Tibial nerve (tissue), 4 donors: Measurements from ENCODE around the gene CPNE6. TPM values are rescaled to one million over a fixed set of nuclear protein-coding genes. Genes with fewer than 3 reads are reported as not detected.
A peak's percentile ranks its signal among the peaks of the same experiment; 100 is the strongest.

Experiments used
- DNase-seq, 2 donors: peaks; one replicate each; pipeline ENCODE4 v3.0.0-alpha.2; 2019; ENCODE audit warnings: low spot score in 2 of 2
- H3K27ac ChIP-seq, 4 donors: fragments of 200-600 bp; sonication (generic) in 3 of 4; one replicate each; pipeline ENCODE4 v1.5.1; 2017 to 2019; ENCODE audit warnings: mild to moderate bottlenecking in 1 of 4
- H3K27me3 ChIP-seq, 2 donors: fragments of 200-600 bp; sonication (generic) in 1 of 2; one replicate each; pipeline versions ENCODE4 v1.5.1 to v1.6.0; 2017 to 2019
- H3K36me3 ChIP-seq, 3 donors: fragments of 200-600 bp; sonication (generic); one replicate each; pipeline ENCODE4 v1.5.1; 2018 to 2019
- H3K4me1 ChIP-seq, 4 donors: fragments of 200-600 bp; sonication (generic) in 3 of 4; one replicate each; pipeline ENCODE4 v1.5.1; 2017 to 2019
- H3K4me3 ChIP-seq, 4 donors: fragments of 200-600 bp; sonication (generic) in 3 of 4; one replicate each; pipeline ENCODE4 v1.5.1; 2017 to 2019; ENCODE audit warnings: mild to moderate bottlenecking in 1 of 4, moderate library complexity in 1 of 4
- H3K9me3 ChIP-seq, 4 donors: fragments of 200-600 bp; sonication (generic) in 3 of 4; one replicate each; pipeline ENCODE4 v1.5.1; 2017 to 2019
- EP300 ChIP-seq, 2 donors: sonication (generic); formaldehyde crosslinking; IDR thresholded peaks; one replicate each; pipeline ENCODE4 v1.6.1; 2017; ENCODE audit warnings: antibody characterized with exemption in 2 of 2, mild to moderate bottlenecking in 1 of 2
- POLR2A ChIP-seq, 2 donors: fragments of 450-650 bp; IDR thresholded peaks; one replicate each; pipeline ENCODE4 v1.6.1; 2017; ENCODE audit warnings: antibody characterized with exemption in 2 of 2, mild to moderate bottlenecking in 2 of 2, moderate library complexity in 2 of 2
- WGBS, 2 donors: methylation state at CpG; one replicate each; pipeline ENCODE4 v1.1.5; 2018; 5-methylcytosine and 5-hydroxymethylcytosine counted together
- total RNA-seq, 4 donors: library from RNA; depleted of rRNA; stranded (reverse); fragments of >200 nt; gene quantifications; one replicate each; pipeline ENCODE4 v1.1.0, GENCODE V29; 2016
- TF ChIP-seq, protein P1 (sequence below), 5 experiments: fragments of 200-600 bp in 3 of 5; fragments of 450-650 bp in 2 of 5; sonication (generic) in 3 of 5; IDR thresholded peaks; one replicate each; pipeline ENCODE4 v1.5.1; 2016 to 2019; ENCODE audit warnings: antibody characterized with exemption in 5 of 5, mild to moderate bottlenecking in 3 of 5, moderate library complexity in 2 of 5

CPNE6 gene
- total RNA-seq, 4 donors from 2014 or later = not detected

- Histone ChIP-seq H3K4me3 (peak overlapping the region; percentile 46 to 81 (median 76)), H3K4me1 (peaks cover 4 to 23% (median 11%) of the 10 kb centered on the region in 4 donors), H3K36me3 (peaks cover 0 to 24% (median 18%) of the 10 kb centered on the region in 3 donors), H3K27me3 (no peaks in the 10 kb centered on the region), H3K27ac (peak overlapping the region; percentile 99 to 100 (median 99)), H3K9me3 (no peaks in the 10 kb centered on the region)
- TF ChIP-seq EP300 (IDR thresholded peaks at IDR 0.05) (peak; percentile 37 to 50), POLR2A (IDR thresholded peaks at IDR 0.05) (peak in 1 of 2 donors; percentile 10)
- TF ChIP-seq, protein P1, sequence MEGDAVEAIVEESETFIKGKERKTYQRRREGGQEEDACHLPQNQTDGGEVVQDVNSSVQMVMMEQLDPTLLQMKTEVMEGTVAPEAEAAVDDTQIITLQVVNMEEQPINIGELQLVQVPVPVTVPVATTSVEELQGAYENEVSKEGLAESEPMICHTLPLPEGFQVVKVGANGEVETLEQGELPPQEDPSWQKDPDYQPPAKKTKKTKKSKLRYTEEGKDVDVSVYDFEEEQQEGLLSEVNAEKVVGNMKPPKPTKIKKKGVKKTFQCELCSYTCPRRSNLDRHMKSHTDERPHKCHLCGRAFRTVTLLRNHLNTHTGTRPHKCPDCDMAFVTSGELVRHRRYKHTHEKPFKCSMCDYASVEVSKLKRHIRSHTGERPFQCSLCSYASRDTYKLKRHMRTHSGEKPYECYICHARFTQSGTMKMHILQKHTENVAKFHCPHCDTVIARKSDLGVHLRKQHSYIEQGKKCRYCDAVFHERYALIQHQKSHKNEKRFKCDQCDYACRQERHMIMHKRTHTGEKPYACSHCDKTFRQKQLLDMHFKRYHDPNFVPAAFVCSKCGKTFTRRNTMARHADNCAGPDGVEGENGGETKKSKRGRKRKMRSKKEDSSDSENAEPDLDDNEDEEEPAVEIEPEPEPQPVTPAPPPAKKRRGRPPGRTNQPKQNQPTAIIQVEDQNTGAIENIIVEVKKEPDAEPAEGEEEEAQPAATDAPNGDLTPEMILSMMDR (IDR thresholded peaks at IDR 0.05) = peak in 1 of 5 experiments; percentile 10
- peak; percentile 71 to 74 for DNase-seq
- 0 to 1% methylated on average over 37 of the region's 42 CpGs for WGBS, 2 donors
Observed at GRCh38 chr14:24113801-24114531, 42.6 kb downstream of the CPNE6 start.

- Histone ChIP-seq H3K9me3 (no peaks in the 10 kb centered on the region), H3K4me3 (peak within 1 kb of the TSS; percentile 46 to 81 (median 76)), H3K4me1 (peaks cover 4 to 19% (median 11%) of the 10 kb centered on the region in 4 donors), H3K27me3 (no peaks in the 10 kb centered on the region), H3K27ac (peak within 1 kb of the TSS; percentile 99 to 100 (median 99)), H3K36me3 (peaks cover 0 to 32% (median 25%) of the 10 kb centered on the region in 3 donors)
- 1% methylated on average over 54 to 57 of the region's 65 CpGs for WGBS, 2 donors
- TF ChIP-seq POLR2A (IDR thresholded peaks at IDR 0.05) (peak in 1 of 2 donors; percentile 53), EP300 (IDR thresholded peaks at IDR 0.05) (peak; percentile 92 to 99)
- TF ChIP-seq, protein P1 (IDR thresholded peaks at IDR 0.05) = peak in 2 of 5 experiments; percentile 46 to 63
- DNase-seq = peak; percentile 97 to 98
Observed at GRCh38 chr14:24114532-24115421, 43.4 kb downstream of the CPNE6 start, which contains the start of the genes DCAF11 and NRL. TSS of gene DCAF11 (plus strand) at chr14:24114777. CDS start at chr14:24115595, 818 bp downstream. TSS of gene NRL (minus strand) at chr14:24114949. CDS start at chr14:24082848, 32,101 bp downstream.

DNA sequence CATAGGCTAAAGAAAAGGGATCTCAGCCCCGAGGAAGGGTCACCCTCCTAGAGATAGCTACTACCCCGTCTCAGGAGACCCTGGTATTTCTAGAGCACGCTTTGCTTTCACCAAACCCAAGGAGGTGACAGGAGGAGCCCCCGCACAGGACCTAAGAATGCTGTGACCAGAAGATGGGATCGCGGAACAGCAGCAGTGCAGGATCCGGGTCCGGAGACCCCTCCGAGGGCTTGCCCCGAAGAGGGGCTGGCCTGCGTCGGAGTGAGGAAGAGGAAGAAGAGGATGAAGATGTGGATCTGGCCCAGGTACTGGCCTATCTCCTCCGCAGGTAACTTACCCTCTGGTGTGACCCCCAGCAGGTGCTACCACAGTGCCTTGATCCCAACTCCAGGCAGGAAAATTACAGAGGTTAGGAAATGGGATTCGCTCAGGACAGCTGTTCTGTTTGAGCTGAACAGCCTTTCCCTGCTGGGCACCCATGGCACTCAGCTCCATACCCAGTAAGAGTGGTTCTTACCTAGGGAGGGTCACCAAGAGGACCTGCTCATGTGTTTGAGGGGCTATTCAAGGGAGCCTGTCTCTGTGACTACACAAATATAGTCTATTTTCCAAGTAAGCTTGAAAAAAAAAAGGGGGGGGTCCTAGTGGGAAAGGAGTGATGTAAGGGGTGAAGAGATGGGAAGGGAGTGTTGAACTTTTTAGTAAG, 44.2 kb downstream of the CPNE6 start:
- Histone ChIP-seq H3K4me3 (peak overlapping the region; percentile 46 to 81 (median 76)), H3K27ac (peak overlapping the region; percentile 99 to 100 (median 99)), H3K4me1 (peaks cover 4 to 19% (median 11%) of the 10 kb centered on the region in 4 donors), H3K27me3 (no peaks in the 10 kb centered on the region), H3K36me3 (peaks cover 0 to 40% (median 27%) of the 10 kb centered on the region in 3 donors), H3K9me3 (no peaks in the 10 kb centered on the region)
- TF ChIP-seq, protein P1 (IDR thresholded peaks at IDR 0.05) = no peak
- TF ChIP-seq POLR2A (IDR thresholded peaks at IDR 0.05) (peak in 1 of 2 donors; percentile 4), EP300 (IDR thresholded peaks at IDR 0.05) (no peak)
- 2 to 3% methylated on average over 13 to 14 of the region's 14 CpGs for WGBS, 2 donors
- DNase-seq = no peak

DNA sequence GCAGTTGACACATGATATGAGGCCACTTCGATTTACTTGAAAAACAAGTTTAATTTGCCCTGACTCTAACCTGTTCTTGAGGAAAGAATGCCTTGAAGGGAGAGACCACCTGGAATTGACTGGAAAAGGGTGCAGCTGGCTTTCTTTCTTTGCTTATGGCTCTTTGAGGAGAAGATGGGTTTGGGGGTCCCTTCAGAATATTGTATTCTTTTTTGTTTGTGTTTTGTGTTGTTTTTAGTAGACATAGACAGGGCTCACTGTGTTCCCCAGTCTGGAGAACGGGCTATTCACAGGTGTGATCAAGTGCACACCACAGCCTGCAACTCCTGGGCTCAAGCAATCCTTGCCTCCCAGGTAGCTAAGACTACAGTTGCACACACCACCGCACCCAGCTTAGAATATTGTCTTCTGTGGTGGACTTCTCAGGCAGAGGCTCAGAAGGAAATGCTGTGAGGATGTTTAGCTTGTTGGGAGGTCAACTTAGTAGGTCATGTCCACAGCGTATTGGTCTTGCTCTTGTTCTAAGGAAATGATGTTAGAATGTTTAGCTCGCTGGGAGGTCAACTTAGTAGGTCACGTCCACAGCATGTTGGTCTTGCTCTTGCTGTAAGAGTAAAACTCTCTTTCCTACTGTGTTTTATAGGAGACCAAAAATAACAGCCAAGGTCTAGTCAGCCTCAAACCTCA, 44.9 kb downstream of the CPNE6 start:
- no peaks in the 10 kb centered on the region for H3K9me3 ChIP-seq
- peak overlapping the region in 3 of 4 donors; percentile 99 to 100 (median 99) for H3K27ac ChIP-seq
- H3K4me3 ChIP-seq = peak overlapping the region in 3 of 4 donors; percentile 46 to 81 (median 71)
- TF ChIP-seq EP300 (IDR thresholded peaks at IDR 0.05) (no peak), POLR2A (IDR thresholded peaks at IDR 0.05) (no peak)
- TF ChIP-seq, protein P1 (IDR thresholded peaks at IDR 0.05) = no peak
- peaks cover 4 to 19% (median 11%) of the 10 kb centered on the region in 4 donors for H3K4me1 ChIP-seq
- H3K36me3 ChIP-seq = peaks cover 3 to 47% (median 33%) of the 10 kb centered on the region in 3 donors
- WGBS, 2 donors = 80 to 83% methylated on average over 6 of the region's 6 CpGs
- no peaks in the 10 kb centered on the region for H3K27me3 ChIP-seq
- no peak for DNase-seq
